ENCODE data around the gene ZNF410. TPM values are rescaled to one million over a fixed set of nuclear protein-coding genes. Genes with fewer than 3 reads are reported as not detected.
"Not testable (repeated sequence)": the region's sequence is repeated elsewhere in the genome, so short reads cannot be mapped to it uniquely, and the experiment has no call there.

Gene ZNF410
- polyA plus RNA-seq, 3 donors, result 12.6 to 38.1 (median 28.5) TPM

GRCh38 chr14:73879027-73879426, 7.6 kb upstream of the ZNF410 start:
- H3K27ac ChIP-seq (ENCODE audit: low read depth, low read length), result no peak overlapping the region
- 63 to 86% (median 86%) methylated on average over 1 of the region's 1 CpG for WGBS, 3 donors

- 81 to 91% (median 88%) methylated on average over 8 of the region's 8 CpGs for WGBS, 3 donors
- H3K27ac ChIP-seq (ENCODE audit: low read depth, low read length), result no peak overlapping the region
Measured at GRCh38 chr14:73884438-73885190, 2.0 kb upstream of the ZNF410 start.

DNA sequence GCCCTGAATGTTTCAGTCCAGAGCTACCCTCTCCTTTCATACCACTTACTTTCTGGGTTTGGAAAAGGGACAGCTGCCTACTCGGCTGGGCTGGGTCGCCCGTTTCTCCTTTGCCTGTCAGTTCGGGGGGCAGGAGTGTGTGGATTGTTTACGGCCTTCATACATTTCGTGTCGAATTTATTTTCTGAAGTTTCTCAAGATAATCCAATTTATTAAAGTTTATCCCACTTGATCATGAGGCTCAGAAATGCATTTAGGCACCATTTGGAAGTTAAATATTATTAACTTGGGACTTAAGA, 608 bp downstream of the ZNF410 start:
- WGBS, 3 donors, result 0 to 1% (median 1%) methylated on average over 7 of the region's 7 CpGs

GRCh38 chr14:73887694-73888459, 1.2 kb downstream of the ZNF410 start:
- 17 to 36% (median 29%) methylated on average over 7 of the region's 7 CpGs for WGBS, 3 donors
- H3K27ac ChIP-seq (ENCODE audit: low read depth, low read length), result no peak overlapping the region

More for the DNA sequence above, 608 bp downstream of the ZNF410 start:
- H3K27ac ChIP-seq (ENCODE audit: low read depth, low read length), result peak overlapping the region; percentile 97

- 22 to 40% (median 26%) methylated on average over 3 of the region's 3 CpGs for WGBS, 3 donors
- no peak overlapping the region for H3K27ac ChIP-seq (ENCODE audit: low read depth, low read length)
Measured at GRCh38 chr14:73888460-73888725, 1.7 kb downstream of the ZNF410 start.

DNA sequence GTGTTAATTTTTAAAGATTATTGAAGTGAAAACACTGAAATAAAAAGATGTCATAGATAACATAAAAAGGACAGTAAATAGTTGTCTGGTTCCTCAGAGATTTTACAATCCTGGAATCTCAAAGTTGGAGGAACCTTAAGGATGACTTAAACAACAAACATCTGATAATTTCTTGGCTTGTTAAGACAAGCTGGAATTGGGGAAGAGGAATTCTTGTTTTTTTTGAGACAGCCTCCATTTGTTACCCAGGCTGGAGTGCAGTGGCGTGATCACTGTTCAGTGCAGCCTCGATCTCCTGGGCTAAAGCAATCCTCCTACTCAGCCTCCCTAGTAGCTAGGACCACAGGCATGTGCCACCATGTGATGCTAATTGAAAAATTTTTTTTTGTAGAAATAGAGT, 2.3 kb downstream of the ZNF410 start:
- H3K27ac ChIP-seq (ENCODE audit: low read depth, low read length), result no peak overlapping the region
- WGBS, 3 donors, result 74 to 93% (median 82%) methylated on average over 2 of the region's 2 CpGs

DNA sequence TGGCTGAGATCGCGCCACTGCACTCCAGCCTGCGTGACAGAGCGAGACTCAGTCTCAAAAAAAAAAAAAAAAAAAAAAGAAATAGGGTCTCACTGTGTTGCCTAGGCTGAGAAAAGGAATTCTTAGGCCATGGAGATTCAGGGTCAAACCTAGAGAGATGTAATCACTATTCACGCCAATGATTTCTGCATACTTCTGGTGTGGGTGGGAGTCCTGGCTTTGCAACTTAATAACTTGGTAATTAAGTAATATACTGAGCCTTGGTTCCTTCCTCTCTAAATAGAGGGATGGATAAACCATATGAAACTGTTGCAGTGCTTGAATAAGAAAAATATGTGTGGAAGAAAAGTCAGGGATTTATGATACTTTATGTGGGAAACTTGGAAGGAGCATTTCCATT, 2.7 kb downstream of the ZNF410 start:
- 78 to 79% (median 78%) methylated on average over 5 of the region's 5 CpGs for WGBS, 3 donors
- no peak overlapping the region for H3K27ac ChIP-seq (ENCODE audit: low read depth, low read length)

DNA sequence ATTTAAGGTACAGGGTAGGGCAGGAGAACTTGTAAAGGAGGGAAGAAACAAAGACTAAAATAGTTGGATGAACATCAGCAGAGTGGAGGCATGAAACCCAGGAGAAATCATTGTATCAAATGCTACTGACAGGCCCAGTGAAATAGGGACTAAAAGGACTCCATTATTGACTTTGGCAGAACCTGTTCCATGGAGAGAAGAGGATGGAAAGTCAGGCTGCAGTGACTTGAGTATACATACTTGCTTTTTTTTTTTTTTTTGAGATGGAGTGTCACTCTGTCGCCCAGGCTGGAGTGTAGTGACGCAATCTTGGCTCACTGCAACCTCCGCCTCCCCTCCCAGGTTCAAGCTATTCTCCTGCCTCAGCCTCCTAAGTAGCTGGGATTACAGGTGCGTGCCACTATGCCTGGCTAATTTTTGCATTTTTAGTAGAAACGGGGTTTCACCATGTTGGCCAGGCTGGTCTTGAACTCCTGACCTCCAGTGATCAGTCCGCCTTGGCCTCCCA, 7.6 kb downstream of the ZNF410 start:
- 85 to 94% (median 86%) methylated on average over 6 of the region's 6 CpGs for WGBS, 3 donors
- not testable (repeated sequence) for H3K27ac ChIP-seq (ENCODE audit: low read depth, low read length)

GRCh38 chr14:73895939-73896338, 9.3 kb downstream of the ZNF410 start:
- WGBS, 3 donors, result 58 to 76% (median 72%) methylated on average over 1 of the region's 1 CpG
- no peak overlapping the region for H3K27ac ChIP-seq (ENCODE audit: low read depth, low read length)

- 76 to 94% (median 93%) methylated on average over 1 of the region's 1 CpG for WGBS, 3 donors
- H3K27ac ChIP-seq (ENCODE audit: low read depth, low read length), result no peak overlapping the region
Measured at GRCh38 chr14:73896521-73896920, 9.9 kb downstream of the ZNF410 start.

- H3K27ac ChIP-seq (ENCODE audit: low read depth, low read length), result no peak overlapping the region
- 78 to 86% (median 81%) methylated on average over 3 of the region's 3 CpGs for WGBS, 3 donors
Measured at GRCh38 chr14:73903028-73903427, 16.4 kb downstream of the ZNF410 start.

GRCh38 chr14:73909681-73910080, 23.0 kb downstream of the ZNF410 start:
- WGBS, 3 donors, result 93 to 100% (median 94%) methylated on average over 1 of the region's 1 CpG
- no peak overlapping the region for H3K27ac ChIP-seq (ENCODE audit: low read depth, low read length)

DNA sequence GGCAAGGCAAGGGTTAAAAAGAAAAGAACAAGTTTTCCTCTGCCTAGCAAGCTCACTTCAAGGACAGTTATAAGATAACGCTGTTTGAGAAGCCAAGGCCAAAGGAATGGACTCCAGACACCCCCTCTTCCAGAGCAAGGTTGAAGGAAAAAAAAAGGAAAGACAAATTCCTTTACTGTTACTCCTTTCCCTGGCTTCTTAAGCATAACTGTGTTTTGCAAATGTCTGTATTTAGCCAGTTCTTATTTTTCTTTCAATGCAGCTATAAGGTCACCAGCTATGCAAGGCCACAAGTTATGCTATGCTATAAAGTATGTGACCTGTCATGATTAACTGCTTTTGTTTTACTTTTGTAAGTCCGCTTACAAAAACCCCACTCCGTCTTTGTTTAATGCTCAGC, 26.6 kb downstream of the ZNF410 start:
- WGBS, 3 donors, result 55 to 83% (median 81%) methylated on average over 3 of the region's 3 CpGs
- H3K27ac ChIP-seq (ENCODE audit: low read depth, low read length), result no peak overlapping the region

GRCh38 chr14:73916324-73916723, 29.7 kb downstream of the ZNF410 start:
- H3K27ac ChIP-seq (ENCODE audit: low read depth, low read length), result no peak overlapping the region
- 86 to 92% (median 91%) methylated on average over 6 of the region's 6 CpGs for WGBS, 3 donors

GRCh38 chr14:73919457-73919856, 32.8 kb downstream of the ZNF410 start:
- H3K27ac ChIP-seq (ENCODE audit: low read depth, low read length), result not testable (repeated sequence)
- WGBS, 3 donors, result 94 to 98% (median 97%) methylated on average over 2 of the region's 2 CpGs

DNA sequence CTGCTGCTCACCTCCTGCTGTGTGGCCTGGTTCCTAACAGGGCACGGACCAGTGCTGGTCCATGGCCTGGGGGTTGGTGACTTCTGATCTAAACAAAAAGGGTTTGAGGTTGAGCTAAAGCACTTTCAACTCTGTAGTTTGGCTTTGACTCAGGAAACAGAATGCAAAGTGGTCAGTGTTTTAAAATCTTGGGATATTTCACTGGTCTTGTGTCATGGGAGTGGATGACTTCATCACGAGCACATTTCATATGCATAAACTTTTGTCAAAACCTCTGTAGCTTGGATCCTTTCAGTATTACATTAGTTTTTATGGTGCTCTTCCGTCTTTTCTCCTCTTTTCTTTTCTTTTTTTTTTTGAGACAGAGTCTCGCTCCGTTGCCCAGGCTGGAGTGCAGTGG, 37.7 kb downstream of the ZNF410 start:
- no peak overlapping the region for H3K27ac ChIP-seq (ENCODE audit: low read depth, low read length)
- WGBS, 3 donors, result 84 to 88% (median 86%) methylated on average over 5 of the region's 5 CpGs

- H3K27ac ChIP-seq (ENCODE audit: low read depth, low read length), result no peak overlapping the region
- WGBS, 3 donors, result 55 to 87% (median 85%) methylated on average over 2 of the region's 2 CpGs
Measured at GRCh38 chr14:73935666-73936065, 49.0 kb downstream of the ZNF410 start.

DNA sequence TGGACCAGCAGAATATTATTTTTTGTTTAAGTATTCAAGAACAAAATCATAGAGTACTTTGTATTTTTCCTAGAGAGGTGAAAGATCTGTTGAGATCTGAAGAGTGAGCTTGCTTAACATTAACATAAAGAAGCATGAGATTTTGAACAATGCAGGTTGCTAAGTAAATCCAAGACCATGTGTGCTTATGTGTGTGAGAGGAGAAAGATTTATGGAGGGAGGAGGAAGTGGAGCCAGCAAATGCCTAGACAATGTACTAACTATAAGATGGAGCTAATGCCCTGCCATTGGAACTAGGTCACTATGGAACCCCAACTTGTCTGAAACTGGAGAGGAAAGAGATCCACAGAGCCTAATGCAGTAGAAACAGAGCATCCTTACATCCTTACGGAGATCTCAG, 49.9 kb downstream of the ZNF410 start:
- WGBS, 3 donors, result 89 to 100% (median 100%) methylated on average over 1 of the region's 1 CpG
- H3K27ac ChIP-seq (ENCODE audit: low read depth, low read length), result no peak overlapping the region

GRCh38 chr14:73937012-73937411, 50.4 kb downstream of the ZNF410 start:
- WGBS, 3 donors, result 98 to 99% (median 98%) methylated on average over 2 of the region's 2 CpGs
- H3K27ac ChIP-seq (ENCODE audit: low read depth, low read length), result no peak overlapping the region

DNA sequence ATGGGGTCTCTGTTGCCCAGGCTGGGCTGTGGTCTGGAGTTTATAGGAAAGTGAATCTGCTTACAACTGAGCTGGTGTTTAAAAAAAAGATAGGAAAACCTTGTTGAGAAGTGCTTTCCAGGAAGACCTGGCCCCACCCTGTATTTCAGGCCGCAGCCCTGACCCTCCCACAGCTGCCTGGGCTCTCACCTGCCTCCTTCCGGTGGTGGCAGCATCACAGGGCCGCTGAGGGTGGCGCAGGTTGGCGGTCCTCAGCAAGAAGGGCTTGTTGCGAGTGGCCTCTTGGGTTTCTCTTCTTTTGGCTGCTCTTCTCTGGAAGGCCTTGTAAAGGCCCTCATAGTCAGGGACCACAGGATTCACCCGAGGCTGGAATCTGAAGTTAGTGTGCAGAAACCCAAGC, 55.5 kb downstream of the ZNF410 start:
- H3K27ac ChIP-seq (ENCODE audit: low read depth, low read length), result no peak overlapping the region
- WGBS, 3 donors, result 82 to 97% (median 88%) methylated on average over 7 of the region's 7 CpGs

All from adipose tissue (tissue), 3 donors.